Measurements from ENCODE around the gene ZNF490. TPM values are rescaled to one million over a fixed set of nuclear protein-coding genes. Genes with fewer than 3 reads are reported as not detected.
"Not testable (repeated sequence)": the region's sequence is repeated elsewhere in the genome, so short reads cannot be mapped to it uniquely, and the experiment has no call there.

The ZNF490 gene
- 8.1 and 8.6 TPM in 2 replicates for total RNA-seq

GRCh38 chr19:12610540-12611360, at the start of gene ZNF490, which contains the start of gene ZNF791:
Gene ZNF490, minus strand, starts transcription at chr19:12610813. Its CDS starts 133 bp downstream, at chr19:12610680.
Gene ZNF791, plus strand, starts transcription at chr19:12610920. Its CDS starts 160 bp downstream, at chr19:12611080.
- peak; percentile 82 for DNase-seq (ENCODE audit: extremely low read depth, low read depth, low spot score)

DNA sequence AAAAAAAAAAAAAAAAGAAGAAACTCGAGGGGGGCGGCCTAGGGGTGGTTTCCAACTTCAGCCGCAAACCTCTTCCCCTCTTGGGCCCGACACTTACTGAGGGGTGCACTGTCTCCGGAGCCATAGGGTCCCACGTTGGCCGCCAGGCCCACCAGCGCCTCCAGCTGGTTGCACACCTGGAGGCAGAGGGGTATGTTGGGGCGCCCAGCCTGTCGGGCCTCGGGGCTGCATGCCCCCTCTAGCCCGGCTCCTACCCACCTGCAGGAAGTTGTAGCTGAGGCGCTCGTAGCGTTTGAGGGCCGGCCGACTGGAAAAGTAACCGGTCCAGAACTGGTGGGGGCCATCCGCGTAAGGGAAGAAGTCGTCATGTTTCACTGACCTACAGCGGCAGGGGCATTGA, 47.4 kb upstream of the ZNF490 start:
- no peak for DNase-seq (ENCODE audit: extremely low read depth, low read depth, low spot score)

DNA sequence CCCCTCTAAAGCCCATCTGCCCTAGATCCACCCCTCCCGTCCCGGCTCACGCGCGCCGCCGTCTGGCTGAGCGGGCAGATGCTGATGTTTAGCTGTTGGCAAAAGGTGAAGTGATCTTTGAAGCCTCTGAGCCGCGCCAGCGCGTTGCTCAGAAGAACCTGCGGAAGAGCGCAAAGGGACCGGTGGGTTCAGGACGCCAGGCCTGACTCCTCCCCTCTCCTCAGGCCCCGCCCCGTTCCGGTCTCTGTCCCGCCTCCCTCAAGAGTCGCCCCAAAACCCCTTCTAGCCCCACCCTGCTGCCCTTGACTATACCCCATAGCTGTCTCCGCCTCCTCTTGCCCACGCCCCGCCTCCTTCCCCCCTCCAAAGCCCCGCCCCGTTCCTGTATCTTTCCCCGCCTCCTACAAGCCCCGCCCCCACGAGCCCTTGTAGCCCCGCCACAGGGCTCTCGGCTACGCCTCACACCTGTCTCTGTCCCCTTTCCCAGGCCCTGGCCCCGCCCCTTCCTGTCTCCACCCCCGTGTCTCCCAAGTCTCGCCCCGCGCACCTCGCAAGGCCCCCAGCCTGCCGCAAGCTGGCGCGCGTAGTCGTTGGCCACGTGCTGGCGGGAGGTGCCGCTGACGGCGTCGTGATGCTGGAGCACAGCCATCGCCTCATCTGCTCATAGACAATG, 46.4 kb upstream of the ZNF490 start:
- no peak for DNase-seq (ENCODE audit: extremely low read depth, low read depth, low spot score)

DNA sequence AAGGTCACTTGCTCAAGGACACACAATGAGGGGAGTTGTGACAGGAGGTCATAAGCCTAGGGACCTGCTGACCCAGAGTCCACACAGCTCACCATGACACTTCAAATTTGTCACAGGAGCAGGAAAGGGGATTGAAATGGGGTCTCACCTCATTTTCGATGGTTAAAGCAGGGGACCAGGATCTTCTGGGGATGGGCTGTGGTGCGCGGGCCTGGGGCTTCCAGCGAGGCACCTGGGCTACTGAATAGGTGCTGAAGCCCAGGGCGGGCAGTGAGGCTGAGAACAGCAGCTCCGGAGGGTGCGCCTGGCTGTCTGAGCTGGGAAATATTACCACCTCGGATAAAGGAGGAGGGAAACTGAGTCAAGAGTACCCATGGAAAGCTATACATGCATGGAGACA, 44.9 kb upstream of the ZNF490 start:
- no peak for DNase-seq (ENCODE audit: extremely low read depth, low read depth, low spot score)

GRCh38 chr19:12652219-12652618, 41.6 kb upstream of the ZNF490 start:
- no peak for DNase-seq (ENCODE audit: extremely low read depth, low read depth, low spot score)

- no peak for DNase-seq (ENCODE audit: extremely low read depth, low read depth, low spot score)
Observed at GRCh38 chr19:12649941-12650340, 39.3 kb upstream of the ZNF490 start.

- no peak for DNase-seq (ENCODE audit: extremely low read depth, low read depth, low spot score)
Observed at GRCh38 chr19:12648088-12648487, 37.5 kb upstream of the ZNF490 start.

GRCh38 chr19:12647490-12648071, 37.0 kb upstream of the ZNF490 start:
- no peak for DNase-seq (ENCODE audit: extremely low read depth, low read depth, low spot score)

DNA sequence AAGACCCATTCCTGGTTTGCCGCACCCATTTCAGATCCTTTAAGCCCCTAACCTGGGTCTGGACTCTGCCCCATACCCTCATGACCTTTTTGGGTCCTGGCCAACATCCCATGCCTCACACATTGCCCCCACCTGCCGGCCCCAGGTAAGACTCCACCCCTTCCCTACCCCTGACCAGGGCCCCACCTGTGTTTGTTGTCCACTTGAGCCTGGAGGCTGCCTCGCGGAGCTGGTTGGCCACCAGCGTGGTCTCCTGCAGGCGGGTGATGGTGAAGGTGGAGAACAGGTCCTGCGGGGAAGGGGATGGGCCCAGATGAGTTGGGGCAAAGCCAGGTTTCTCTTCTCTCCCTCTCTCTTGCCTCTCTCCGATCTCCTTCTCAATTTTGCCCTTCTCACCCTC, 36.4 kb upstream of the ZNF490 start:
- no peak for DNase-seq (ENCODE audit: extremely low read depth, low read depth, low spot score)

DNA sequence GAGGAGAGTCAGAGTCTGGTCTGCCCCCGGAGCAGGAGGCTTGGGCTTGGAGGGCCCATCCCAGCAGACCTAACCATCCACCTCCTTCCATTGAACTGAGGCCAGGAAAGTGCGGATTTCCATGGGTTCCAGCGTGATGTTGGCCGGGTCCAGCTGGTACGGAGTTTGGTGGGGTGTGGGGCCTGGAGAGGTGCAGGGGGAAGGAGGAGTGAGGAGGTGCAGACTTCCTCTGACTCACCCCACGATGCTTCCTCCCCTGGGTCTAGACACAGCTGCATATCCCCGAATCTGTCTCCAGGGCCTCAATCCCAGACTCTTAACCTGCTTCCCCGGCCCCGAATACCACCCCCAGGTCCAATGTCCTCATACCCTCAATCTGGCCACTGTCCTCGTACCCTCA, 35.9 kb upstream of the ZNF490 start:
- DNase-seq (ENCODE audit: extremely low read depth, low read depth, low spot score): no peak

DNA sequence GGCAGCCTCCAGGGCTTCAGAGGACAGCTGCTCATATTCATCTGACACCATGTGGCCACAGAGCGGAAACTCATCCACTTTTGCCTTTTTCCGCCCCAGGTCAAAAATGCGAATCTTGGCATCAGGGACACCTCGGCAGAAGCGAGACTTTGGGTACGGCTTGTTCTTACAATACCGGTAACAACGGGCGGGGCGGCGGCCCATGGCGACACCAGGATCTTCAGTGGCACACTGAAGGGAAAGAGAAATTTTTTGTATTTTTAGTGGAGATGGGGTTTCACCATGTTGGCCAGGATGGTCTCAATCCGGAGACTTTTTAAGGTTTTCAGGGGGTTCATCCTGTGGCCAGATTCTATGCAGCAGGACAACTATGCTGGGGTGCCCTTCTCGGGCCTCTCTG, 33.1 kb upstream of the ZNF490 start:
- DNase-seq (ENCODE audit: extremely low read depth, low read depth, low spot score): not testable (repeated sequence)

DNA sequence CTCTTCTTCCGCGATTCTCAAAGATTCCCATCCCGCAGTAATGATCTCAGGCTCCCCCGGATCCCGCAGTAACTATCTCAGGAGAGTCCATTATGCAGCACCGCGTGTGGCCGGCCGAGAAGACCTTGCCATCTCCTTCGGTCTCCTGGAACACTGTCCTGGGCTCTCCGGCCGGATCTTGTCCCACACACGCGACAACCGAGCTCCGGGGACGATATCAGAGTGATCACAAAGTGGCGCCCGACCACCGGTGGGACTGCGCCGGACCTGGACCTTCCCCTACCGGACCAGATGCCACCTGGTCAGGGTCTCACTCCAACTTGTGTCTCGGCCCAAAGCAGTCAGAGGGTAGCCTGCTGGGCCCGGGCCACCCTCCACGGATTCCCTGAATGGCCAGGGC, 31.9 kb upstream of the ZNF490 start:
- DNase-seq (ENCODE audit: extremely low read depth, low read depth, low spot score): no peak

DNA sequence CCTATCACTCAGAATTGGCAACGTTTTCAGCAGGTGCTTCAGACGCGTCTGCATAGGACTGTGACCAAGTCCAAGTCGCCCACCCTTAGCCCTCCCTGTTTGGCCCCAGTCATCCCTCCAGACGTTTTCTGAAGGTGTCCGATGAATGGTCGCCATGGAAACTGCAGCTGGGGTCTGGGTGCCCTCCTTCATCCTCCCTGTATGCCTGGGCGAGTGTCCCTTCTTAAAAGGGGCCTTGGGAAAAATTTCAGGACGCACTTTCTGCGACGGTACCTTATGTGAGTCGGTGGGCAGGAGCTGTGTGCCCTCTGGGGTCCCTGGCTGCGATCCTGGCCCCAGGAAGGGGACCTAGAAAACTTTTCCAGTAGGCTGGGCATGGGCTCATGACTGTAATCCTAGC, 30.8 kb upstream of the ZNF490 start:
- no peak for DNase-seq (ENCODE audit: extremely low read depth, low read depth, low spot score)

GRCh38 chr19:12639901-12640613, 29.4 kb upstream of the ZNF490 start:
- peak; percentile 31 for DNase-seq (ENCODE audit: extremely low read depth, low read depth, low spot score)

- no peak for DNase-seq (ENCODE audit: extremely low read depth, low read depth, low spot score)
Observed at GRCh38 chr19:12638611-12639182, 28.1 kb upstream of the ZNF490 start.

- DNase-seq (ENCODE audit: extremely low read depth, low read depth, low spot score): no peak
Observed at GRCh38 chr19:12636631-12637030, 26.0 kb upstream of the ZNF490 start.

- no peak for DNase-seq (ENCODE audit: extremely low read depth, low read depth, low spot score)
Observed at GRCh38 chr19:12629215-12629614, 18.6 kb upstream of the ZNF490 start.

DNA sequence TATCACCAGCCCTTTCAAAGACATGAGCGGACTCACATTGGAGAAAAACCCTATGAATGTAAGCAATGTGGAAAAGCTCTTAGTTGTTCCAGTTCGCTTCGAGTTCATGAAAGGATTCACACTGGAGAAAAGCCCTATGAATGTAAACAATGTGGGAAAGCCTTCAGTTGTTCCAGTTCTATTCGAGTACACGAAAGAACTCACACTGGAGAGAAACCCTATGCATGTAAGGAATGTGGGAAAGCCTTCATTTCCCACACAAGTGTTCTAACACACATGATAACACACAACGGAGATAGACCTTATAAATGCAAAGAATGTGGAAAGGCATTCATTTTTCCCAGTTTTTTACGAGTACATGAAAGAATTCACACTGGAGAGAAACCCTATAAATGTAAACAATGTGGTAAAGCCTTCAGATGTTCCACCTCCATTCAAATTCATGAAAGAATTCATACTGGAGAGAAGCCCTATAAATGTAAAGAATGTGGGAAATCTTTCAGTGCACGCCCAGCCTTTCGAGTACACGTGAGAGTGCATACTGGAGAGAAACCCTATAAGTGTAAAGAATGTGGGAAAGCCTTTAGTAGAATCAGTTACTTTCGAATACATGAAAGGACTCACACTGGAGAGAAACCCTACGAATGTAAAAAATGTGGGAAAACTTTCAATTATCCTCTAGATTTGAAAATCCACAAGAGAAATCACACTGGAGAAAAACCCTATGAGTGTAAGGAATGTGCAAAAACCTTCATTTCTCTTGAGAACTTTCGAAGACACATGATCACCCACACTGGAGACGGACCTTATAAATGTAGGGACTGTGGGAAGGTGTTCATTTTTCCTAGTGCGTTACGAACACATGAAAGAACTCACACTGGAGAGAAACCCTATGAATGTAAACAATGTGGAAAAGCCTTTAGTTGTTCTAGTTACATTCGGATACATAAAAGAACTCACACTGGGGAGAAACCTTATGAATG, 17.7 kb upstream of the ZNF490 start:
- no peak for DNase-seq (ENCODE audit: extremely low read depth, low read depth, low spot score)

DNA sequence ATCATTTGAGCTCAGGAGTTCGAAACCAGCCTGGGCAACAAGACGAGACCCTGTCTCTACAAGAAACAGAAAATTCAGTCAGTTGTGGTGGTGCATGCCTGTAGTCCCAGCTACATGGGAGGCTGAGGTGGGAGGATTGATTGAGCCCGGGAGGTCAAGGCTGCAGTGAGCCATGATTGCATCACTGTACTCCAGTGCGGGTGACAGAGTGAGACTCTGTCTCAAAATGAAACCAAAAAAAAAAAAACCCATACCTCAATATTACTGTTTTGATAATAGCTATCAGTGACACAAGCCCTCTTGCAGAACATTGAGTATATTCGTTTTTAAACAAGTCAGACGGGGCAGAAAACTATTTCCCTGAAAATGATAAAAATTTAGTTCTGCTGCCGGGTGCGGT, 16.3 kb upstream of the ZNF490 start:
- DNase-seq (ENCODE audit: extremely low read depth, low read depth, low spot score): no peak
